HEK293 (cell line): Measurements from ENCODE around the gene F2RL3.

ENCODE experiments used
- CTCF ChIA-PET: fragments of 350-600 bp; formaldehyde crosslinking; extraction: SDS; loops from one replicate; lab custom pipeline; 2021; ENCODE audit warnings: antibody characterized with exemption; lab: Yijun Ruan, JAX
- POLR2A ChIA-PET: fragments of 300-600 bp; formaldehyde crosslinking; extraction: SDS; loops from one replicate; lab custom pipeline; 2020; ENCODE audit warnings: antibody characterized with exemption, inconsistent platforms; lab: Yijun Ruan, JAX
- H3K27ac ChIP-seq: fragments of 200-500 bp; sonication (Bioruptor generic); 2 replicates; pipeline ENCODE4 v1.5.1; 2014; ENCODE audit warnings: low read depth, low read length, control low read depth, inconsistent platforms; ENCODE audit errors: extremely low read depth
- H3K36me3 ChIP-seq, 2 experiments: fragments of 200-500 bp in 1 of 2; sonication (Bioruptor generic) in 1 of 2; 1 replicate in 1 of 2; 2 replicates in 1 of 2; pipeline ENCODE4 v1.5.1; 2014 to 2017; ENCODE audit warnings: inconsistent platforms in 2 of 2, low read length in 2 of 2; ENCODE audit not compliant: control insufficient read depth in 2 of 2, insufficient read depth in 1 of 2
- H3K4me1 ChIP-seq: fragments of 200-500 bp; sonication (Bioruptor generic); 2 replicates; pipeline ENCODE4 v1.5.1; 2014; ENCODE audit warnings: mild to moderate bottlenecking, low read length, inconsistent platforms; ENCODE audit not compliant: control insufficient read depth, insufficient read depth
- H3K4me3 ChIP-seq: 2 replicates; pipeline ENCODE4 v1.5.1; 2011; ENCODE audit warnings: low read depth, mild to moderate bottlenecking, control low read depth, low read length, moderate library complexity
- H3K9me3 ChIP-seq: fragments of 200-500 bp; sonication (Bioruptor generic); 2 replicates; pipeline ENCODE4 v1.5.1; 2014; ENCODE audit warnings: low read depth, low read length, inconsistent platforms; ENCODE audit not compliant: control insufficient read depth, insufficient read depth
- EGR2 ChIP-seq: fragments of 450-650 bp; formaldehyde crosslinking; IDR thresholded peaks from 2 replicates; pipeline ENCODE4 v1.5.1; 2016; ENCODE audit warnings: low read depth, missing biosample characterization, missing genetic modification characterization
- GLIS2 ChIP-seq: fragments of 450-650 bp; formaldehyde crosslinking; IDR thresholded peaks from 2 replicates; pipeline ENCODE4 v1.5.1; 2016; ENCODE audit warnings: missing biosample characterization, missing genetic modification characterization
- PRDM1 ChIP-seq: fragments of 450-650 bp; formaldehyde crosslinking; IDR thresholded peaks from 2 replicates; pipeline ENCODE4; 2016; ENCODE audit warnings: missing biosample characterization, missing genetic modification characterization
- PRDM4 ChIP-seq: fragments of 450-650 bp; formaldehyde crosslinking; IDR thresholded peaks from 2 replicates; pipeline ENCODE4 v1.5.1; 2017; ENCODE audit warnings: missing biosample characterization, missing genetic modification characterization
- REST ChIP-seq: fragments of 450-650 bp; formaldehyde crosslinking; IDR thresholded peaks from 2 replicates; pipeline ENCODE4 v1.5.1; 2016; ENCODE audit warnings: missing biosample characterization, missing genetic modification characterization
- ZFHX2 ChIP-seq: fragments of 450-650 bp; formaldehyde crosslinking; conservative IDR thresholded peaks from 2 replicates; pipeline ENCODE4 v1.5.1; 2016; ENCODE audit warnings: missing biosample characterization, missing genetic modification characterization
- ZIC2 ChIP-seq: fragments of 450-650 bp; formaldehyde crosslinking; IDR thresholded peaks from 2 replicates; pipeline ENCODE4 v1.5.1; 2016; ENCODE audit warnings: missing biosample characterization, missing genetic modification characterization
- ZNF146 ChIP-seq: fragments of 450-650 bp; formaldehyde crosslinking; IDR thresholded peaks from 2 replicates; pipeline ENCODE4 v1.5.1; 2016; ENCODE audit warnings: missing biosample characterization, missing genetic modification characterization
- ZNF2 ChIP-seq: fragments of 450-650 bp; formaldehyde crosslinking; IDR thresholded peaks from 2 replicates; pipeline ENCODE4 v1.5.1; 2016; ENCODE audit warnings: missing biosample characterization, missing genetic modification characterization
- ZNF239 ChIP-seq: fragments of 450-650 bp; formaldehyde crosslinking; IDR thresholded peaks from 2 replicates; pipeline ENCODE4 v1.5.1; 2016; ENCODE audit warnings: missing biosample characterization, missing genetic modification characterization
- ZNF266 ChIP-seq: fragments of 450-650 bp; formaldehyde crosslinking; IDR thresholded peaks from 2 replicates; pipeline ENCODE4 v1.5.1; 2016; ENCODE audit warnings: missing biosample characterization, missing genetic modification characterization, low read depth
- ZNF335 ChIP-seq: fragments of 450-650 bp; formaldehyde crosslinking; conservative IDR thresholded peaks from 2 replicates; pipeline ENCODE4 v1.5.1; 2016; ENCODE audit warnings: missing biosample characterization, missing genetic modification characterization
- ZNF341 ChIP-seq: fragments of 450-650 bp; formaldehyde crosslinking; IDR thresholded peaks from 2 replicates; pipeline ENCODE4; 2016; ENCODE audit warnings: low read depth, missing biosample characterization, missing genetic modification characterization
- ZNF398 ChIP-seq: fragments of 450-650 bp; formaldehyde crosslinking; IDR thresholded peaks from 2 replicates; pipeline ENCODE4 v1.5.1; 2017; ENCODE audit warnings: missing biosample characterization, missing genetic modification characterization
- ZNF473 ChIP-seq: fragments of 450-650 bp; formaldehyde crosslinking; IDR thresholded peaks from 2 replicates; pipeline ENCODE4 v1.5.1; 2017; ENCODE audit warnings: missing biosample characterization, missing genetic modification characterization
- ZNF560 ChIP-seq: fragments of 450-650 bp; formaldehyde crosslinking; IDR thresholded peaks from 2 replicates; pipeline ENCODE4 v1.5.1; 2017; ENCODE audit warnings: missing biosample characterization, missing genetic modification characterization, borderline replicate concordance
- ZNF561 ChIP-seq: fragments of 450-650 bp; IDR thresholded peaks from 2 replicates; pipeline ENCODE4 v1.5.1; 2018; ENCODE audit warnings: missing biosample characterization, missing genetic modification characterization, borderline replicate concordance
- ZNF747 ChIP-seq: fragments of 450-650 bp; formaldehyde crosslinking; IDR thresholded peaks from 2 replicates; pipeline ENCODE4 v1.5.1; 2016; ENCODE audit warnings: missing biosample characterization, missing genetic modification characterization
- ZSCAN18 ChIP-seq: fragments of 450-650 bp; formaldehyde crosslinking; IDR thresholded peaks from 2 replicates; pipeline ENCODE4 v1.5.1; 2016; ENCODE audit warnings: missing biosample characterization, missing genetic modification characterization
- ZXDB ChIP-seq: fragments of 450-650 bp; formaldehyde crosslinking; IDR thresholded peaks from 2 replicates; pipeline ENCODE4 v1.5.1; 2016; ENCODE audit warnings: missing biosample characterization, missing genetic modification characterization

F2RL3 gene

GRCh38 chr19:16894080-16894479 is 5.3 kb downstream of the F2RL3 start:
- no peaks in the 10 kb centered on the region for H3K4me1 ChIP-seq
- no peak overlapping the region for H3K27ac ChIP-seq
- ChIA-PET CTCF (no interaction called here), POLR2A (no interaction called here)
- H3K36me3 ChIP-seq: no peaks in the 10 kb centered on the region
- no peak overlapping the region for H3K4me3 ChIP-seq
- no peaks in the 10 kb centered on the region for H3K9me3 ChIP-seq
- TF ChIP-seq GLIS2 (tag by site-specific recombination): no peak
- no peak for TF ChIP-seq REST
- no peak for TF ChIP-seq ZNF239 (tag by site-specific recombination)
- TF ChIP-seq ZXDB: no peak
- TF ChIP-seq ZNF747 (tag by site-specific recombination): no peak
- no peak for TF ChIP-seq ZNF398 (tag by site-specific recombination)
- no peak for TF ChIP-seq PRDM1 (tag by site-specific recombination)

- POLR2A ChIA-PET: no interaction called here
- H3K4me3 ChIP-seq: no peak overlapping the region
Measured at GRCh38 chr19:16895467-16896145, 6.8 kb downstream of the F2RL3 start.

GRCh38 chr19:16896146-16897028 is 7.6 kb downstream of the F2RL3 start:
- ChIA-PET POLR2A (no interaction called here), CTCF (no interaction called here)
- peak overlapping the region; percentile 44 for H3K4me3 ChIP-seq
- H3K9me3 ChIP-seq: no peaks in the 10 kb centered on the region
- no peak overlapping the region for H3K27ac ChIP-seq
- H3K36me3 ChIP-seq: no peaks in the 10 kb centered on the region
- no peaks in the 10 kb centered on the region for H3K4me1 ChIP-seq
- TF ChIP-seq GLIS2 (tag by site-specific recombination) (peak; percentile 51; the same call in 1 of the 2 replicates), ZNF341 (peak; percentile 68; the same call in 1 of the 2 replicates), ZNF266 (tag by site-specific recombination) (no peak), ZNF560 (tag by site-specific recombination) (no peak), ZNF561 (tag by site-specific recombination) (0 out of 2 replicates have a peak, but pooled peaks have one; percentile 27), ZNF146 (tag by site-specific recombination) (no peak), ZIC2 (peak; percentile 51), PRDM4 (tag by site-specific recombination) (peak; percentile 24; the same call in 1 of the 2 replicates), EGR2 (tag by site-specific recombination) (no peak; the same call in 1 of the 2 replicates), ZNF335 (tag by site-specific recombination) (peak; percentile 75), ZNF473 (tag by site-specific recombination) (no peak)

More at GRCh38 chr19:16895467-16896145, 6.8 kb downstream of the F2RL3 start:
- Histone ChIP-seq H3K4me1 (no peaks in the 10 kb centered on the region), H3K27ac (no peak overlapping the region), H3K36me3 (no peaks in the 10 kb centered on the region)
- peak; percentile 87 for TF ChIP-seq ZFHX2 (tag by site-specific recombination)
- TF ChIP-seq ZNF2: peak; percentile 57
- TF ChIP-seq EGR2 (tag by site-specific recombination): peak; percentile 87
- TF ChIP-seq ZSCAN18 (tag by site-specific recombination): no peak
- TF ChIP-seq, all 188 proteins: peak for 3
- H3K9me3 ChIP-seq: no peaks in the 10 kb centered on the region
- CTCF ChIA-PET: no interaction called here
